HG03060 (cell line): Measurements from ENCODE around the gene PRRX2.
A peak's percentile ranks its signal among the peaks of the same experiment; 100 is the strongest.
"Not testable (repeated sequence)": the region's sequence is repeated elsewhere in the genome, so short reads cannot be mapped to it uniquely, and the experiment has no call there.

Source experiments
- ATAC-seq: cut with Tn5 transposase; IDR thresholded peaks from one replicate; pipeline ENCODE4 v1.9.1; 2021; ENCODE audit warnings: low read depth, moderate number of reproducible peaks; ENCODE audit not compliant: unreplicated experiment

The PRRX2 gene

GRCh38 chr9:129724456-129725190 lies 59.2 kb downstream of the PRRX2 start:
- ATAC-seq: no peak

DNA sequence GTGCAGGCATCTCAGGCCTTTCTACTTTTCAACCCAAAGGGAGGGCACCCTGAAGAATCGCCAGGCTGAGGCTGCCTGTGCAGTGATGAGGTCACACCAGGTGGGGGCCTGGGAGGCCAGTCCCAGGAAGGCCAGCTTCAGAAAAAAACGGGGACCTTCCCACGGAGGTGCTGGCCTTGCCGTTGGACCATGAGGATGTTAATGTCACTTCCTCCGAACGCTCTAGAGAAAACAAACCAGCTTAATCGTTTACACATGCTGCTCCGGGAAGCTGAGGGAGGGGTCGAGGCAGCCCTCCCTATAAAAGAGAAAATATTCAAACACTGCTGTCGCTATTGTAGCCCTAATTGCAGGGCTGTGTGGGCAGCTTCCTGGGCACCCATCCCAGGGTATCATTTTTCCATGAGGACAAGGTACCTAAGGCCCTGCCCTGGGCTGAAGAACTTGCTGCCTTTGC lies 60.4 kb downstream of the PRRX2 start:
- no peak for ATAC-seq

DNA sequence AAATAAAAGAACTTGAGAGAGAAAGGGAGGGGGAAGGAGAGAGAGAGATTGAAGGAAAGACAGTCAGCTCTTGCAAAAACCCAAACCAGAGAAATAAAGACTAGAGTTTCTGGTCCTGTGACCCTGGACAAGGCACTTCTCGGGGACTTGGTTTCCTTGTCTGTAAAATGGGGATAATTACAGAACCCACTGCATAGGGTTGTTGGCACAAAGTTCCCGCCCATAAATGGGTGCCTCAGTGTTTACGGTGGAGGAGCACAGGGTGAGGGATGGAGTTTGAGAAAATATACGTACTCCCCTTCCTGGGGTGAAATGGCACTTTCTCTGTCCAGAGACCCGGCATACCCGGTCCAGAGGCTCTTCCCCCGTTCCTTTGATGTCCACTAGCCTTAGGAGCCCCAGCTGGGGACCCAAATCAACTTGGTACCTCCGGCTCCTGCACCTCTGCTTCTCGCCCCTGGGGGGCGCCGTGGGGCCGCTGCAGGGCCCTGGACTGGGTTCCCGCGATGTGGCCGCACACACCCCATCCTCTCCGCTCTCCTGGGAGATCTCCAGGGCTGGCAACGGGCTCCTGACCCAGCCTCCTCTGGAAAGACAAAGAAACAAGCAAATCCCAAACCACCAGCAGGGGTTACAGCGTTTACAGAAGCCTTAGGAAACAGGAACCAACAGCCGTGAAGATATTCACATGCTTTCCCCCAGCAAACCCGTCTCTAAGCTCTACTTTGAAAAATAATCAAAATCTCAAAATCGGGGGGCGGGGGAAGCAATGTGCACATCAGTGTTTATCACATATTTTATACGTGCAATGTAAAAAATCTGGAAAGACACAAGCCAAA lies 61.1 kb downstream of the PRRX2 start:
- ATAC-seq: no peak

DNA sequence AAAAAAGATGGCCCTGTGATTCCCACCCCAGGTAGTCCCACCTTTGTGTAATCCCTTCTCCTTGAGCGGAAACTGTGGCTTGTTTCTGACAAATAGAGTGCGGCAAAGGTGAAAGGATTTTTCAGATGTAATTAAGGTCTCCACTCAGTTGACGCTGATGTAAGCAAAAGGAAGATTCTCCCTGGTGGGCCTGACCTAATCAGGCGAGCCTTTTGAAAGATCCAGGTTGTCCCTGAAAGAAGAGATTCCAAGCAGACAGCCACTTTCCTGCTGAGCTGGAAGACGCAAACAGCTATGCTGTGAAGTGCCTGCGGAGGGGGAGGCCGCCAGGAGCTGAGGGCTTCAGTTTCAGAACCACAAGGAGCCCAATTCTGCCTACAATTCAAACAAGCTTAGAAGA lies 63.3 kb downstream of the PRRX2 start:
- no peak for ATAC-seq

DNA sequence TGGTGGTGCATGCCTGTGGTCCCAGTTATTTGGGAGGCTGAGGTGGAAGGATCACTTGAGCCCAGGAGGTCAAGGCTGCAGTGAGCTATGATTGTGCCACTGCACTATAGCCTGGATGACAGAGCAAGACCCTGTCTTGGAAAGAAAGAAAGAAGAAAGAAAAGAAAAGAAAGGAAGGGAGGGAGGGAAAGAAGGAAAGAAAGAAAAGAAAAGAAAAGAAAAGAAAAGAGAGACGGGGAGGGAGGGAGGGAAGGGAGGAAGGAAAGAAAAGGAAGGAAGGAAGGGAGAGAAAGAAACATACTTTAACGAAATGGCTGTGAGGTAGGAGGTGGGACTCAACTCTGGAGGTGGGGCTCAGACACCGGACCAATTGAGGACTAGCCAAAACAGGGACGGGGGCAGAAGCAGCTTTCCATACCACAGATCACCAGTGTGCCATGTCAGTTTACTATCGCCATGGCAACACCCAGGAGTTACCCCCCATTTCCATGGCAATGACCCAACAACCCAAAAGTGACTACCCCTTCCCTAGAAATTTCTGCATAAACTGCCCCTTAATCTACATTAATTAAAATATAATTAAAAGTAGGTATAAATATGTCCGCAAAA lies 66.1 kb downstream of the PRRX2 start:
- no peak for ATAC-seq

GRCh38 chr9:129732100-129732499 lies 66.7 kb downstream of the PRRX2 start:
- ATAC-seq: no peak

DNA sequence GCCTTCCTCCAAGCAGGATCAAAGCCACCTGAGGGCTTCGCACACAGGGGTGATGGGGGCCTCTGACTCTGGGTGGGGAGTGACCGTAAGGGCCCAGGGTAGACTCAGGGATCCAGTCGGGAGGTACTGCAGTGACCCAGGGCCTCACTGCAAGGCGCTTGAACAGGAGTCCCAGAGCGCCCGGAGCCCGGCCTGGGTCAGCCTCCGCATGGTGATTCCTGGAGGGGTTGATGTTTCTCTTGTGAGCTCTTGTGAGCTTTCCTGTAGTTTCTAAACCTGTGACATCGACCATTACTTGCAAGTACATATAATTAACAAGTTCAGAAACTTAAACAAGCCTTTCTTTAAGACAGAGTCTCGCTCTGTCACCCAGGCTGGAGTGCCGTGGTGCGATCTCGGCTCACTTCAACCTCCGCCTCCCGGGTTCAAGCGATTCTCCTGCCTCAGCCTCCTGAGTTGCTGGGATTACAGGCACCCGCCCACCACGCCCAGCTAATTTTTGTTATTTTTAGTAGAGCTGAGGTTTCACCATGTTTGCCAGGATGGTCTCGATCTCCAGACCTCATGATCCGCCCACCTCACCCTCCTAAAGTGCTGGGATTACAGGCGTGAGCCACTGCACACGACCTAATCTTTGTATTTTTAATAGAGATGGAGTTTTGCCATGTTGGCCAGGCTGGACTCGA lies 67.6 kb downstream of the PRRX2 start:
- ATAC-seq: no peak

DNA sequence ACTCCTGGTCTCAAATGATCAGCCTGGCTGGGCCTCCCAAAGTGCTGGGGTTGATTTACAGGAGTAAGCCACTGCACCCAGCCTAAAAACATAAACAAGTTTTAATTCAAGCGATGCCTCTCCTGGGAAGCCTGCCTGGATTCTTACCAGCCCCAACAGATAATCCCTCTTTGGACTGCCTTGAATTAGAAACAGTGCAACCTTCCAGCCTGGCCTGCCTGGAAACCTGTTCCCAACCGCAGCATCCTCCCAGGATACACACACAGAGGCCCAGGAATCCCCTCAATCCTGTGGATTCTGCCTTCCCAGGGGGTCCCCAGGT lies 68.1 kb downstream of the PRRX2 start:
- ATAC-seq: no peak

DNA sequence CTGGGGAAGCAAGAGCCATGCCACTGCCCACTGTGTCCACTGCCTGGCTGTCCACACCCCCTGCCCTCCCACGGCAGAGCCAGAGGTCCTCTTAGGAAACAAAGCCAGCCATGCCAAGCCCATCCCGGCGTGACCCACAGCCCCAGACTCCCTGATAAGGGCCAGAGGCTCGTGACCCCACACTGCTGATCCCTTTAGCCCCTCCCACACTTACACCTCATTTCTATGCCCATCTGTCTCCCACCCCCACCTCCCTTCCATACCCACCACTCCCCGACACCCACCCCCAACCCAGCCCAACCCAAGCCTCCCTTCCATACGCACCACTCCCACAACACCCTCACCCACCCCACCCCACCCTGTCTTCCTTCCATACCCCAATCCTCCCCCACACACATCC lies 70.1 kb downstream of the PRRX2 start:
- ATAC-seq: no peak

DNA sequence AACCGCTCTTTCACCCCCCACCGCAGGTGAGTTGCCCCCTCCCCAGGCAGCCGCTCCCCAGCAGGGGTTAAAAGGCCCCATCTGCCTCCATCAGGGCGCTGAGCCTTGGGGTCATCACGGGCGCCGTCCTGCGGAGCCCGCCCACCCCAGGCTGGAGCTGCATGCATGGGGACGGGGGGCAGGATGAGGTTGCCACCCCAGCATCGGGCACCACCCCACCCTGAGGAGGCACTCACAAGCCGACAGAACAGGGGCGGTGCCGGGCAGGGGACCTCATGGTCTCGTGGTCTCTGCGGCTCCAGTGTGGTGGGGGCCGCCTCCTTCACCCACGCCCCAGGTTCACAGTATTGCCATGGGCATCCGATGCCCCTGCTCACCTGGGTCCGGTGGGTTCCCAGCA lies 70.9 kb downstream of the PRRX2 start:
- ATAC-seq: no peak

- peak; percentile 44 for ATAC-seq
Measured at GRCh38 chr9:129737479-129738274, 72.2 kb downstream of the PRRX2 start.

DNA sequence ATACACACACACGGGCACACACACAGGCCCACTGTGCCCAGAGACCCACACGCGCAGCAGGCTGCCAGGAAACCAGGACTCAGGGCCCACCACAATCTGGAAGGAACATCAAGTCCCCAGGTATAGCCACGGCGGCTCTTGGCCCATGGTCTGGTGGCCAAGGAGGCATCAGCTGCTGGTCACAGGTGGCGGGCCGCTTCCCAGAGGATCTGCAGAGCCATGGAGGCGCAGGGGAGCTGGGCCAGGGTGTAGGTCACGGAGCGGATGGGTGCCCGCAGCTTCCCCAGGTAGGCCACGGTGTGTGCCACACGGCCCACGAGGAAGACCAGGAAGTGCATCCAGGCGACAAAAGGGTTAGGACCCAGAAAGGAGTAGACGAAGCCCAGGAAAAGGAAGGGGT lies 74.0 kb downstream of the PRRX2 start:
- no peak for ATAC-seq

DNA sequence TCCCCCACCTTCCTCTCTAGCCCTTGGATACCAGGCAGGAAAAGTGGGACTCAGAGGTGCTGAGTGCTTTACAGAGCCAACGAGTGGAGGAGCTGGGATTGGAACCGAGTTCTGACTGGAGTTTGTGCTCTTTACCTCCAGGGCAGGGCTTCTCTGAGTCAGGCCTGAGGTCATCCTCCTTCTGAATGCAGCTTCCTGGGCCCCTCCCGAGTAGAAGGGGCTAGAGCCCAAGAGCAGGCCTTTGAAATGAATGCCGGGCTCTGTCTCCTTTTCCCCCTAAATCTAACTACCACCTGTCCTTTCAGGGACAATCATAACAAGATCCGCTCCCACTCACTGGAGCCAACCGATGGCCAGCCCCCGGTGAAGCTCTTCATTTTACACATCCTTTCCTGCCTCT lies 74.7 kb downstream of the PRRX2 start:
- no peak for ATAC-seq

DNA sequence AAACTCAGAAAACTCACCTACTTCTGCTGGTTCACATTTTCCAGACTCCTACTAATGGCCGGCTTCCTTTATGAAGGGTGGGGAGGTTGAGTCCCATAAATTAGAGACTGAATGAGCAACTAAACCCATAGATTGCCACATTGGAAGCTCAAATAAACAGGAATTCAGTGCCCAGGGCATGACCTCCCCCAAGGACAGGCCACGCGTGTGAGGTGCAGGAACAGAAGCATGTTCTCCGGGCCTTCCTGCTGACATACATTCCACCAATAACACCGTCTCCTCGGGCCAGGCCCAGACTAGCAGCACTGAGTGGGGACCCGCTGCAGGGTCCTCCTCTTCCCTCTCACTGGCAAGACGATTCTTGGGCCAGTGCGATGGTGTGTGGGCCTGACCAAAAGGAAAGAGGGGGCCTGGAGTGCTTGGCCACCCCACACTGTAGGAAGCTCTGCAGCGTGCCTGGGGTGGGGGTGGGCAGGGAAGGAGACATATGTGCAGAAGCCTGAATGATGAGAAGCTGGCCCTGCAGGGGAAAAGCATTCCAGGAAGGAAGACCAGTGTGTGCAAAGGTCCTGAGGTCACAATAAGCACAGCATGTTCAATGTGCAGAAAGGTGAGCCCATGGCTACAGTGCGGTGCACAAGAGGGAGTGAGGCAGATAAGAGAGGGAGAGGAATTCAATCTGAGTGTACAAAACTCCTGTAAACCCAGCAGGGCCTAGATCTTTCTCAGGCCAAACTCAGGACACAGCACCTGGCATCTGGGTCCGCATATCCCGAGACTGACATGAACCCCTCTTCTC lies 75.4 kb downstream of the PRRX2 start:
- no peak for ATAC-seq

DNA sequence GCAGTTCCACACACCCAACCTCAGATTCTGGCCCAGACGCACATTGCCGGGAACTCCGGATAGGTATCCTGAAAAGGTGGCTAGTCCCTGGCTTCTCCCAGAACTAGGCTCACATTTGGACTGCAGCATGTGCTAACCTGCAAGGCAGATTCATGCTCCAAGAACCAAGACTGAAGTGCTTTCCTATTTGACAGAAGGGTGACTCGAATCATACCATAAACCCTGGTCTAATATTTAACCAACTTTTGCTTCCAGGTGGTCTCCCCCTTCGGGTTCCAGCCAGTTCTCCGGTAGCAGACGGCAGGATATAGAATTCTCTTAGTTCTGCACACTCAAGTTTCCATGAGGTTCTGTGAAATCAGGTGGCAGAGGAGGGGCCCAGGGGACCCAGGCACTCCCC lies 79.8 kb downstream of the PRRX2 start:
- ATAC-seq: no peak

DNA sequence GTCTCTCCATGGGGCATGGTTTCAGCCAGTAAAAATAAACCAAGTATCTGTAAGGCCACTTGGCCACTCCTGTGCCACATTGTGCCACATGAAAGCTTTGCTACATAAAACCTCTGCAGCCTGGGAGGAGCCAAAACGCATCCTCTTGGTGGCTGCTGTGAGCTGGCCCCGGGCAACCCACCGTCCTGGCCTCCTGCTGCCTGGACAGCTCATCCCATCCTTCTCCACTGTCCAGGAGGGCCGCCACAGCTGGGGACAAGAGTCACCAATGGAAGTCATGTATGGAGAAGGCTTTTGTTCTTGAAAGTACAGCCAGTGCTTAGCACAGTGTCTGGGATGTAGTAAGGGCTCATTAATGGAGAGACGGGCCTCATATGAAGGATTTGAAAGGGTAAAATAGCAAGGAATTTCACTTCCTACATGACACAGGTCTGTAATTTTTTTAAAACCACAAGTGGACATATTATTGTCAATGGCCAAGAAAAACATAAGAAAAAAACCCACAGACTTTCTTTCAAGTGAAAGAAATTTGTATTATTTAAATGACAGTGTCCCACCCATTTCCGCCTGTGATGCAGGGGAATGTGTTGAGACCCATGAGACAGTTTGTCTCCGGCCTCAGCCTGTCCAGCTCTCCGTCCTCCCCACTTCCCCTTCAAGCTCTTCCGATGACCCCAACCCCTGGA lies 80.8 kb downstream of the PRRX2 start:
- ATAC-seq: no peak

- no peak for ATAC-seq
Measured at GRCh38 chr9:129748249-129748648, 82.8 kb downstream of the PRRX2 start.

DNA sequence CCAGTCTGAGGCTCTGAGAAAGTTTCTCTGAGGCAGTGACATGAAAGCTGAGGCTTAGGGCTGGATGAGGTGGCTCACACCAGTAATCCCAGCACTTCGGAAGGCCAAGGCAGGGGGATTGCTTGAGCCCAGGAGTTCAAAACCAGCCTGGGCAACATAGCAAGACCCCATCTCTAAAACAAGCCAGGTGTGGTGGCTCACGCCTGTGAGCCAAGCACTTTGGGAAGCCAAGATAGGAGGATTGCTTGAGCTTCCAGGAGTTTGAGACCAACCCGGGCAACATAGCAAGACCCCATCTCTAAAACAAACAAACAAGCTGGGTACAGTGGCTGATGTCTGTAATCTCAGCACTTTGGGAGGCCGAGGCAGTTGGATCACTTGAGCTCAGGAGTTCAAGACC lies 83.6 kb downstream of the PRRX2 start:
- not testable (repeated sequence) for ATAC-seq

- no peak for ATAC-seq
Measured at GRCh38 chr9:129749575-129749974, 84.1 kb downstream of the PRRX2 start.
